ENCODE data around the gene DNAJC5.

The DNAJC5 gene

DNA sequence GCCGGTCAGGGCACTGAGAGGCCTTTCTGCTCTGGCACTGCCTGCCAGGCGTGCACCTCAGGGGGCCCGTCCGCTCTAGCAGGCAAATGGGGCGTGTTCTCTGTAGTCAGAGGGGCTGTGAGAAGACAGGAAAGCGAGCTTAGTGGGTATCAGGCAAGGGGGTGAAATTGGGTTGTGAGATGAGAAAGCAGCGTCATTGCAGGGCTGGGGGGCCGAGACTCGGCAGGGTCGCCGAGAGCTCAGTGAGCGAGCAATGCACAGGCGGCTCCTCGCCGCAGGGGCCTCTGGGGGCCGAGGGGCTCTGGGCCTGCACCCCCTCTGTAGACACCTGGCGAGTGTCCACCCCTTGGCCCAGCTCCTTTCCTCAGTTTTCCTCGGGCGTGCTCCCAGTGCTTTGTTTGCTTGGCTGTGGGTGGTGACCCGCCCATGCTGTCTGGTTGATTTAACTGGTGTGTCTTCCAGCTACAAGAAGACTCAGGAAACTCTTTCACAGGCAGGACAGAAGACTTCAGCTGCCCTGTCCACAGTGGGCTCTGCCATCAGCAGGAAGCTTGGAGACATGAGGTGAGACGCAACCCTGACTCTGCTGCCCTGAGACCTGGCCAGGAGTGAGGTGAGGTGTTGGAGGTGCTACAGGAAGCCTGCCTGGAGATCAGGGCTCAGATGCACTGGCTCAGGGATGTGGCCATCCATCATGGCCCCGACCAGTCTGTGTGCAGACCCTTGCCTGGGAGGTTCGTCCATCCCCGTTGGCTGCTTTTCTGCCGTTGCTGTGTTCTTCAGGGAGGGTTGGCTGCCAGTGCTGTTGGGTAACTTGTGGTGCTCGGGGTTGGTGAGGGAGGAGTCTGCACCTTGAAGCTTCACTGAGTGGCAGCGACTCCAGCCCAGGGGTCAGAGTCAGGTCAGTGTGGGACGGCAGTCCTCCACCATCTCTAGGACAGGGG is 12.4 kb upstream of the DNAJC5 start:
- FAIRE-seq (no peak), DNase-seq (ENCODE audit: extremely low spot score, insufficient read length, low read depth) (no peak)

GRCh38 chr20:63883201-63883593 is 11.7 kb upstream of the DNAJC5 start:
- FAIRE-seq = no peak
- no peak for DNase-seq (ENCODE audit: extremely low spot score, insufficient read length, low read depth)

- FAIRE-seq = no peak
Measured at GRCh38 chr20:63884506-63885263, 10.2 kb upstream of the DNAJC5 start.

DNA sequence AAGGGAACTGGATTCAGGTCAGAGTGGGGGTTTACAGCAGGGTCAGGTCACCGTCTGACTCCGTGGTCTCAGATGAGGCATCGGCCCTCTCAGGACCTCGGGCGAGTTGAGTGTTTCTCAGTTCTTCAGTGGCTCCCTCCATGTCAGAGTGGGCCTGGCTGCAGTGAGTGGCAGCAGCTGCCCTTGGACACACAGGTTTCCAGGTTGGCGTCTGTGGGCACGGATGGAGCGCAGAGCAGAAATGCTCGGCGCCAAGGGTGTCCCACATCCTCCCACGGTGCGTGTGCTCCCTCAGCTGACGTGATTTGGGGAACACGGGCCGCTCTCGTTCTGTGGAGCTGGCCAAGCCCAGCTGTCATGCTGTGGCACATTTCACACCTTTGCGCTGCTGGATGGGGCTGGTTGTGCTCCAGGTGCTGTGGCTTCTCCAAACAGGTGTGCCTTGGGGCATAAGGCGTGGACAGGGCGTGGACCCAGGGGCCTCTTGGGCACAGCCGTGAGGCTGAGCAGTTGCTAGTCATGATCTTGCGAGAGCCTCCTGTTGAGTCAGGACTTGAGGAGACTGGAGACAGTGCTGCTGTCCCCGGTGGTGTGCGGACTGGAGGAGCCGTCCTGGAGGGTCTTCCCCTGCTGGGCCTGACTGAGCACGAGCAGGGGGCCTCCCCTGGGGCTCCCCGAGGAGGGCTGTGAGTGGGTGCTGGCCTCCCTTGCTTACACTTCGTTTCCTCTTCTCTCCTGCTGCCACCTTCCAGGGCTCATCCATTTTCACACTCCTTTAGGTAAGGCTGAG is 9.5 kb upstream of the DNAJC5 start:
- no peak for DNase-seq (ENCODE audit: extremely low spot score, insufficient read length, low read depth)
- FAIRE-seq = no peak

More at GRCh38 chr20:63884506-63885263, 10.2 kb upstream of the DNAJC5 start:
- DNase-seq (ENCODE audit: extremely low spot score, insufficient read length, low read depth) = no peak

DNA sequence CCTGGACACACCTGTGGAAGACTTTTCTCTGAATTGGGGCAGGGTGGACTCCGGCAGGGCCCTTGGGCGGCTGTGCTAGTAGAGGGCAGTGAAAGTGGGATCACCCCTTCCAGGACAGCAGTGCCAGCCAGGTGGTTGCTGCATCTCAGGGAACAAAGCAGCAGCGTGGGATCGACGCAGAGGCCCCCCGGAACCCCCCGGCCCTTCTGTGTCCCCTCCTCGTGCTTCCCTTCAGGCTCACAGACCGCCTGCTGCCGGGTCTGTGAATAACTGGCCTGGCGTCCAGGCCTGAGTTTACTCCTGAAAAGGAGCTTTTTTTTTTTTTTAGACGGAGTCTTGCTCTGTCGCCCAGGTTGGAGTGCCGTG is 8.9 kb upstream of the DNAJC5 start:
- FAIRE-seq (no peak), DNase-seq (ENCODE audit: extremely low spot score, insufficient read length, low read depth) (no peak)

DNA sequence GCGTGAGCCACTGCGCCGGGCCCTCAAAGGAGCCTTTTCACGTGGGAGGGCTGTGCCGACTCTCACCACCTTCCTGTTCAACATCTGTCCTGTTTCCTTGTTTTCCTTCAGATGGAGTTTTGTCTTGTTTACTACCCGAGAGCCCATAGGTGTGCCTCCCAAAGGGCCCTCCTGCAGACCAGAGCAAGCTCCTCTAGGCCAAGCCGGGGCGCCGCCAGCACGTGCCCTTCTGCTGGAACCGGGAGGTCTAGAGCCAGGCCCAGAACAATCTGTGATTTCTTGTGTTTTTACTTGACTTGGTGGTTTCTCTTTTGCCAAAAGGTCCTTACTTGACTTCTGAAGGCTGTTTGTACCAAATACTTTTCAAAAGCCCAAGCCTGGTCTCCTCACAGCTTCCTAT is 8.0 kb upstream of the DNAJC5 start:
- DNase-seq (ENCODE audit: extremely low spot score, insufficient read length, low read depth) (no peak), FAIRE-seq (no peak)

- DNase-seq (ENCODE audit: extremely low spot score, insufficient read length, low read depth) = no peak
- FAIRE-seq = no peak
Measured at GRCh38 chr20:63889241-63890200, 5.4 kb upstream of the DNAJC5 start.

GRCh38 chr20:63890201-63890576 is 4.7 kb upstream of the DNAJC5 start:
- DNase-seq (ENCODE audit: extremely low spot score, insufficient read length, low read depth) = no peak

GRCh38 chr20:63890616-63891015 is 4.3 kb upstream of the DNAJC5 start:
- DNase-seq (ENCODE audit: extremely low spot score, insufficient read length, low read depth) (no peak), FAIRE-seq (no peak)

More at GRCh38 chr20:63890201-63890576, 4.7 kb upstream of the DNAJC5 start:
- no peak for FAIRE-seq

DNA sequence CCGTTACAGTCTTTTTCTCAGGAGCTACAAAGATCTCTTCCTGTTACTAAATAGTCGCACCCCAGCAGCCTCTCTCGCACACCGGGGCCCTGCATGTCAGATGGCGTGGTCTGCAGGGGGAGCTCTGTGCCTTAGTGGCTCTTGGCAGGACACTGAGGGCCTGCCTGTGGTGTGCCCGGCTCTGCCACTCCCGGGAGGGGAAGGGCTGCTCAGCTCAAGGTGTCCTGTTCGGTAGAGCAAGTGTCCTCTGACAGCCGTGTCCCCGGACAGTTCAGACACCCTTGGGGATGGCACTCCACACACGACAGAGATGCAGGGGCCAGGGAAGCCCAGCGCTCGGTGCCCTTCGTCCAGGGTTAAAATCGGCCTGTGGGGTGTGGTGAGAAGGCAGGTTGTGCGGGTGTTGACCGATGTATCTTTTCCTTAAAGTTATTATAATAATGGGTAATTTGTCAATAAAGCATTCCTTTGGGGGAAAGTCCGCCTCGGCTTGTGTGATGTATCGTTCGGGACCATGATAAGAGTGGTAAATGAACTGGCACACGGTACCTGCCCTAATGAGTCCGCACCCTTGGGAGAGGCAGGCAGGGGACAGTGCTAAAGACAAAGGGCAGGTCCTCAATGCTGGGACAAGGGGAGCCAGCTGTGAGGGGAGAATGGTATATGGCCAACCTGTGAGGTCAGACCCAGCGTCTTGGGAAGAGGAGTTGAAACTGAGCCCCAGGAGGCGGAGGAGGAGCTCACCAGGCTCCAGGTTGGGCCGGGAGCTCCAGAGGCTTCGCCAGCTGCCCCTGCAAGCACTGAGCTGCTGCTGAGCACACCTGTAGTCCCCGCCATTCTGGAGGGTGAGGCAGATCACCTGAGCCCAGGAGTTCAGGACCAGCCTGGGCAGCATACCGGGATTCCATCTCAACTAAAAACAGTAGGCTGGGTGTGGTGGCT is 3.6 kb upstream of the DNAJC5 start:
- FAIRE-seq (no peak), DNase-seq (ENCODE audit: extremely low spot score, insufficient read length, low read depth) (no peak)

DNA sequence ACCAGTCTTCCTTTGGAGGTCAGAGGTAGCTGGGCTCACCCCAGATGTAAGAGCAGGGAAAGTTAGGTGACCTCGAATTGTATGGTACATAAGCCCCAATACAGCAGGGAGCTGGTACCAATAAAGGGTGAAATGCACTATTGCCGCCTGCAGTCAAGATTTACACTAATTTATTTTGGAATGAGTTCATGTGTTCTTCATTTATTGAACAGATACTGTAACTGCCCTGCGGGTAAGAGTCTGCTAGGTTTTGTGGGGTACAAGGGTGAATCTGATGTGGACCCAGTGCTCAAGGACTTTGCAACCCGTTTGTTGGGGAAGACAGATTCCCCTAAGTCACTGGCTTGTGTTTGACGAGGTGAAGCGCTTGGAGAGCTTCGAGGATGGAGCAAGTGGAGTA is 2.5 kb upstream of the DNAJC5 start:
- DNase-seq (ENCODE audit: extremely low spot score, insufficient read length, low read depth) (no peak), FAIRE-seq (no peak)

DNA sequence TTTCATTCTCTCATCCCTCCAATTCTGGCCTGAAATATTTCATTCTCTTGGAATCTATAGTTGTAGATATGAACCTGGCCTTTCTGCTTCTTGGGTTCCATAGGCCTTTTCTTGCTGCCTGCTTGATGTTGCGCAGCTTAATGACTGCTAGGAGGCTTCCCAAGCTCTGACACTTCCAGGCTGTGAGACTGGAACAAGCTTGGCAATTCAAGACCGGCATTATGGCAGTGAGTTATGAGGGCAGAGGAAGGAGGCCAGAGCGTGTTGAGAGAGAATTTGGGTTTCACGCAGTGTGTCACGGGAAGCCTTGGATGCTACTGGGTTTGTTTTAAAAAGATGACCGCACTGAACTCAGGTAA is 948 bp upstream of the DNAJC5 start:
- no peak for FAIRE-seq
- no peak for DNase-seq (ENCODE audit: extremely low spot score, insufficient read length, low read depth)

GRCh38 chr20:63895202-63895951 is 451 bp downstream of the DNAJC5 start:
- no peak for FAIRE-seq

DNA sequence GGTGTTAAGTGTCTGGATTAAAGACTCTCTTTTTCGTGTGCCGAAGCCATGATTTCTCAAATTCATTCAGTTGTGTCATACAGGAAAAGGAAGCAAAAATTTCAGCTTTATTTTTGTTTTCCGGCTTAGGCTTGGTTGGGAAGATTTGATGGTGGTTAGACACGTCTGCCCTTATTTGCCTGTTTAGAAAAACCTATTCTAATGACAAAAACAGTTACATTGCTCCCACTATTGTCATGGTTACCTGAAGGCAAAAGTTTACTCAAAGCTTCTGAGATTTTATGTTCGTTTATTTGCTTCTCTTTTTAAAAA is 982 bp downstream of the DNAJC5 start:
- FAIRE-seq = no peak
- no peak for DNase-seq (ENCODE audit: extremely low spot score, insufficient read length, low read depth)

More at GRCh38 chr20:63895202-63895951, 451 bp downstream of the DNAJC5 start:
- no peak for DNase-seq (ENCODE audit: extremely low spot score, insufficient read length, low read depth)

DNA sequence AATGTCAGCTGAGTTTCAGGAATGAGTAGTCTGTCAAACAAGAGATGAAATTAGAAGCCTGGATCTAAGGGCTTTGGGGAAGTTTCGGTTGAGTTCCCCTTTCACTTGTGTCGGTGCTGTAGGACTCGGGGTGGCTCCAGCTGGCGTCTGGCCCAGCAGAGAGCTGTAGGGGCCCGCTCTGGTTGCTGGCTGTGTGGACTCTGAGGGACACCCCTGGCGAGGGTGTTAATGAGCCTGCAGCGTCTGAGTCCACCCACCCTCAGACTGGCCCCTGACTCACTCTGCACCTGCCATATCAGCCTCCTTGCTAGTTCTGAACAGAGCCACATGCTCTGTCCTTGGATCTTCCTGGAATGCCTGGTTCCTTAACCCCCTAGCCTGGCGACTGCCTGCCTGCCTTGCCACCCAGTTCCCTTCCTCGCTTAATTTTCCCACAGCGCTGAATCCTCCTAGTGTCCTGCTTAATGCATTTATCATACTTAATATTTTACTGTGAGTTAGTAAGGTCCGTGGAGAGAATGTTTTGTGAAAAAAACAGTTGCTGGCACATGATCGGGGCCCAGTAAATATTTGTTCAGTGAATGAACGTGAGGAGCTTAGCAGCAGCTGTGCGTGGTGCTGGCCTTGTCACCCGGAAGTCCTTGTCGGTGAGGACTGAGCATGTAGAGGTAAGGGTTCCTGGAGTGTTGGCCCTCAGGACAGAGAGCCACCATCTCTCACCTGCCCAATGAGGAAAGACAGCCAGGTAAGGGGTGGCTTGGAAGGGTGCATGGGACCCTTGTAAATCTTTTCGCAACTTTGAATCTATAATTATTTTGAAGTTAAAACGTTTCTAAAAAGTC is 1.6 kb downstream of the DNAJC5 start:
- peak; percentile 43 for DNase-seq (ENCODE audit: extremely low spot score, insufficient read length, low read depth)
- FAIRE-seq = peak; percentile 88

DNA sequence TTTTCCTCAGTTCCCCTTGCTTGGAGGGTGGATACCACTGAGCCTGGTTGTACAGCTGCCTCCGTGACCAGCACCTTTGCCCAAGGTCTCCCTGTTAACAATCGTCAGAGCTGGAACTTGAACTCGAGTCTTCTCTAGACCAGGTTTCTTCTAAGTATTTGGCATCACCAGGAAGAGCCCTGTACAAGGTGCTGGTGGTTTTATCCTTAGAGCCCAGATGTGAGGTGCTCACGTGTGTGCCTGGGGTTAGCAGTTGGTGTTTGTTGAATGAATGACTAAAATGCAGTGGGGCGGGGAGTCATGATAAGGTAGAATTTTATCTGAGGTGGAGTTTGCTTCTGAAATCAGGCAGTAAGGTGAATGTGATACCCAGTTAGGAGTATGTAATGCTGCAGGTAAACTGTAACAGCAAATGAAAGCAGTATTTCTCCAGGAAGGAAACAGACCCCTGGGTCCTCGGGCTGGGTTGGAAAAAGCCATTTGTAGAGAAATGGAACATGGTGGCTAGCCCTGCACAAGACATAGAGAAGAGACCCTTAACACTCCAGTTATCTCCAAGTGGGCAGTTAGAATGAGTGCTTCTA is 3.1 kb downstream of the DNAJC5 start:
- no peak for FAIRE-seq
- DNase-seq (ENCODE audit: extremely low spot score, insufficient read length, low read depth) = no peak
